ENCODE results near the gene GRIP2. TPM values are rescaled to one million over a fixed set of nuclear protein-coding genes. Genes with fewer than 3 reads are reported as not detected.

GRIP2 gene
- total RNA-seq, 2 experiments from 2014 or later, result not detected

GRCh38 chr3:14550181-14550580 is 10.0 kb upstream of the GRIP2 start:
- no peaks in the 10 kb centered on the region for H3K36me3 Mint-ChIP-seq (ENCODE audit: low read depth)
- no peak for TF ChIP-seq CTCF (IDR thresholded peaks at IDR 0.05)
- DNase-seq (no peak), ATAC-seq (no peak)
- H3K4me1 Mint-ChIP-seq (ENCODE audit: low read depth), result no peaks in the 10 kb centered on the region
- H3K27ac Mint-ChIP-seq, result no peak overlapping the region
- POLR2A ChIA-PET, result no interaction called here
- no peak overlapping the region for H3K4me3 Mint-ChIP-seq
- no peaks in the 10 kb centered on the region for H3K9me3 Mint-ChIP-seq
- H3K27me3 Mint-ChIP-seq, result peaks cover 16% of the 10 kb centered on the region
- CTCF ChIA-PET, result interaction anchor here (1.0 to 3.0 kb wide), 4 partner anchors 9 to 85 kb away, joined by 3 to 16 read pairs (median 4); no protein-coding TSS in a partner anchor
- intact Hi-C loops (cut with micrococcal nuclease), result no loop called here

GRCh38 chr3:14549256-14549919 is 9.2 kb upstream of the GRIP2 start:
- H3K4me3 Mint-ChIP-seq, result no peak overlapping the region
- POLR2A ChIA-PET, result interaction anchor here (0.6 to 1.3 kb wide), 2 partner anchors 29 to 103 kb away, joined by 3 to 4 read pairs; partner anchors contain the start of gene CCDC174
- intact Hi-C loops (cut with micrococcal nuclease), result loop anchor here (5.0 kb wide), 2 partner anchors 42 to 287 kb away; no protein-coding TSS in a partner anchor
- no peak overlapping the region for H3K27ac Mint-ChIP-seq
- peaks cover 12% of the 10 kb centered on the region for H3K27me3 Mint-ChIP-seq
- H3K36me3 Mint-ChIP-seq (ENCODE audit: low read depth), result no peaks in the 10 kb centered on the region
- peak; percentile 30 for ATAC-seq
- no peaks in the 10 kb centered on the region for H3K9me3 Mint-ChIP-seq
- DNase-seq, result no peak
- no peaks in the 10 kb centered on the region for H3K4me1 Mint-ChIP-seq (ENCODE audit: low read depth)
- CTCF ChIA-PET, result interaction anchor here (0.7 to 3.0 kb wide), 7 partner anchors 9 to 86 kb away, joined by 3 to 16 read pairs (median 3); no protein-coding TSS in a partner anchor
- TF ChIP-seq CTCF (IDR thresholded peaks at IDR 0.05), result no peak

GRCh38 chr3:14548321-14548729 is 8.2 kb upstream of the GRIP2 start:
- POLR2A ChIA-PET, result no interaction called here
- H3K27ac Mint-ChIP-seq, result no peak overlapping the region
- no peaks in the 10 kb centered on the region for H3K36me3 Mint-ChIP-seq (ENCODE audit: low read depth)
- H3K4me1 Mint-ChIP-seq (ENCODE audit: low read depth), result no peaks in the 10 kb centered on the region
- ATAC-seq (peak; percentile 79), DNase-seq (peak; percentile 64)
- H3K27me3 Mint-ChIP-seq, result peaks cover 10% of the 10 kb centered on the region
- intact Hi-C loops (cut with micrococcal nuclease), result loop anchor here (5.0 kb wide), 2 partner anchors 41 to 286 kb away; no protein-coding TSS in a partner anchor
- no peaks in the 10 kb centered on the region for H3K9me3 Mint-ChIP-seq
- CTCF ChIA-PET, result interaction anchor here (1.2 to 3.0 kb wide), 3 partner anchors 9 to 344 kb away, joined by 3 to 16 read pairs (median 12); no protein-coding TSS in a partner anchor
- H3K4me3 Mint-ChIP-seq, result no peak overlapping the region
- TF ChIP-seq CTCF (IDR thresholded peaks at IDR 0.05), result peak; percentile 46

- H3K27me3 Mint-ChIP-seq, result peaks cover 10% of the 10 kb centered on the region
- POLR2A ChIA-PET, result interaction anchor here (1.0 kb wide), 1 partner anchor 11 kb away, joined by 4 read pairs; no protein-coding TSS in a partner anchor
- ATAC-seq (no peak), DNase-seq (no peak)
- H3K27ac Mint-ChIP-seq, result no peak overlapping the region
- TF ChIP-seq CTCF (IDR thresholded peaks at IDR 0.05), result no peak
- no peaks in the 10 kb centered on the region for H3K4me1 Mint-ChIP-seq (ENCODE audit: low read depth)
- H3K36me3 Mint-ChIP-seq (ENCODE audit: low read depth), result no peaks in the 10 kb centered on the region
- intact Hi-C loops (cut with micrococcal nuclease), result loop anchor here (5.0 kb wide), 2 partner anchors 40 to 285 kb away; no protein-coding TSS in a partner anchor
- CTCF ChIA-PET, result interaction anchor here (1.2 to 3.0 kb wide), 4 partner anchors 9 to 344 kb away, joined by 3 to 16 read pairs (median 8); no protein-coding TSS in a partner anchor
- no peaks in the 10 kb centered on the region for H3K9me3 Mint-ChIP-seq
- H3K4me3 Mint-ChIP-seq, result no peak overlapping the region
Observed at GRCh38 chr3:14547693-14548092, 7.6 kb upstream of the GRIP2 start.

GRCh38 chr3:14546041-14546440 is 5.9 kb upstream of the GRIP2 start:
- H3K9me3 Mint-ChIP-seq, result no peaks in the 10 kb centered on the region
- POLR2A ChIA-PET, result no interaction called here
- no peak overlapping the region for H3K27ac Mint-ChIP-seq
- CTCF ChIA-PET, result interaction anchor here (1.2 to 1.4 kb wide), 2 partner anchors 37 to 342 kb away, joined by 3 to 4 read pairs; no protein-coding TSS in a partner anchor
- intact Hi-C loops (cut with micrococcal nuclease), result loop anchor here (5.0 kb wide), 2 partner anchors 39 to 284 kb away; no protein-coding TSS in a partner anchor
- H3K4me3 Mint-ChIP-seq, result no peak overlapping the region
- H3K4me1 Mint-ChIP-seq (ENCODE audit: low read depth), result no peaks in the 10 kb centered on the region
- H3K36me3 Mint-ChIP-seq (ENCODE audit: low read depth), result no peaks in the 10 kb centered on the region
- no peak for TF ChIP-seq CTCF (IDR thresholded peaks at IDR 0.05)
- no peak for ATAC-seq
- DNase-seq, result no peak
- H3K27me3 Mint-ChIP-seq, result peaks cover 9% of the 10 kb centered on the region

All from activated CD8-positive, alpha-beta T cell treated with anti-CD3 and anti-CD28 coated beads for 36 hours (primary cell).